T-helper 1 cell treated with Interleukin-12 subunit alpha and Interleukin-12 subunit beta and Interleukin-4 antibody, amounts not matched to agents 30 μg/mL and 1 μg/mL, for 36 hours (primary cell): ENCODE measurements around the gene RIMS3.
A peak's percentile ranks its signal among the peaks of the same experiment; 100 is the strongest.

ENCODE experiments used
- H3K27ac Mint-ChIP-seq: one replicate; pipeline ENCODE4 v1.8.0; 2021; ENCODE audit warnings: mild to moderate bottlenecking, mixed read lengths
- H3K27me3 Mint-ChIP-seq: one replicate; pipeline ENCODE4 v1.8.0; 2021; ENCODE audit warnings: low read depth, mixed read lengths
- H3K36me3 Mint-ChIP-seq: one replicate; pipeline ENCODE4 v1.8.0; 2021; ENCODE audit warnings: low read depth, mixed read lengths
- H3K4me1 Mint-ChIP-seq: one replicate; pipeline ENCODE4 v1.8.0; 2021; ENCODE audit warnings: low read depth, mixed read lengths
- H3K4me3 Mint-ChIP-seq: one replicate; pipeline ENCODE4 v1.8.0; 2021; ENCODE audit warnings: mild to moderate bottlenecking, moderate library complexity, mixed read lengths
- H3K9me3 Mint-ChIP-seq: one replicate; pipeline ENCODE4 v1.8.0; 2021; ENCODE audit warnings: mixed read lengths

Gene RIMS3

GRCh38 chr1:40701684-40702083 is 36.2 kb upstream of the RIMS3 start:
- Mint-ChIP-seq H3K36me3 (peaks cover 12% of the 10 kb centered on the region), H3K27ac (no peak overlapping the region), H3K9me3 (no peaks in the 10 kb centered on the region), H3K4me1 (peaks cover 49% of the 10 kb centered on the region), H3K4me3 (no peak overlapping the region), H3K27me3 (no peaks in the 10 kb centered on the region)

GRCh38 chr1:40699787-40700186 is 34.3 kb upstream of the RIMS3 start:
- Mint-ChIP-seq H3K4me1 (peaks cover 53% of the 10 kb centered on the region), H3K9me3 (no peaks in the 10 kb centered on the region), H3K36me3 (peaks cover 16% of the 10 kb centered on the region), H3K27me3 (no peaks in the 10 kb centered on the region), H3K4me3 (no peak overlapping the region), H3K27ac (no peak overlapping the region)

GRCh38 chr1:40697436-40697835 is 32.0 kb upstream of the RIMS3 start:
- H3K36me3 Mint-ChIP-seq = peaks cover 17% of the 10 kb centered on the region
- no peak overlapping the region for H3K4me3 Mint-ChIP-seq
- H3K27ac Mint-ChIP-seq = no peak overlapping the region
- no peaks in the 10 kb centered on the region for H3K9me3 Mint-ChIP-seq
- no peaks in the 10 kb centered on the region for H3K27me3 Mint-ChIP-seq
- H3K4me1 Mint-ChIP-seq = peaks cover 63% of the 10 kb centered on the region

- Mint-ChIP-seq H3K4me1 (peaks cover 63% of the 10 kb centered on the region), H3K4me3 (no peak overlapping the region), H3K27me3 (no peaks in the 10 kb centered on the region), H3K9me3 (no peaks in the 10 kb centered on the region), H3K36me3 (peaks cover 19% of the 10 kb centered on the region), H3K27ac (no peak overlapping the region)
Measured at GRCh38 chr1:40696294-40696693, 30.8 kb upstream of the RIMS3 start.

- Mint-ChIP-seq H3K4me1 (peaks cover 67% of the 10 kb centered on the region), H3K27ac (peak overlapping the region; percentile 46), H3K4me3 (peak overlapping the region; percentile 98), H3K36me3 (peaks cover 19% of the 10 kb centered on the region), H3K27me3 (no peaks in the 10 kb centered on the region), H3K9me3 (no peaks in the 10 kb centered on the region)
Measured at GRCh38 chr1:40694353-40694874, 28.9 kb upstream of the RIMS3 start.

GRCh38 chr1:40693425-40693824 is 27.9 kb upstream of the RIMS3 start:
- no peak overlapping the region for H3K27ac Mint-ChIP-seq
- no peaks in the 10 kb centered on the region for H3K9me3 Mint-ChIP-seq
- peaks cover 15% of the 10 kb centered on the region for H3K36me3 Mint-ChIP-seq
- H3K4me3 Mint-ChIP-seq = peak overlapping the region; percentile 98
- peaks cover 61% of the 10 kb centered on the region for H3K4me1 Mint-ChIP-seq
- no peaks in the 10 kb centered on the region for H3K27me3 Mint-ChIP-seq

GRCh38 chr1:40692429-40692895 is 27.0 kb upstream of the RIMS3 start:
- Mint-ChIP-seq H3K36me3 (peaks cover 17% of the 10 kb centered on the region), H3K27ac (peak overlapping the region; percentile 97), H3K4me3 (peak overlapping the region; percentile 98), H3K4me1 (peaks cover 57% of the 10 kb centered on the region), H3K27me3 (no peaks in the 10 kb centered on the region), H3K9me3 (no peaks in the 10 kb centered on the region)

- peaks cover 15% of the 10 kb centered on the region for H3K36me3 Mint-ChIP-seq
- peaks cover 51% of the 10 kb centered on the region for H3K4me1 Mint-ChIP-seq
- peak within 1 kb of the TSS; percentile 98 for H3K4me3 Mint-ChIP-seq
- no peaks in the 10 kb centered on the region for H3K27me3 Mint-ChIP-seq
- peak within 1 kb of the TSS; percentile 97 for H3K27ac Mint-ChIP-seq
- H3K9me3 Mint-ChIP-seq = no peaks in the 10 kb centered on the region
Measured at GRCh38 chr1:40691538-40692428, 26.3 kb upstream of the RIMS3 start, which contains the start of gene NFYC. TSS of gene NFYC (plus strand) at chr1:40691704. CDS start at chr1:40738844, 47,140 bp downstream.

- H3K4me3 Mint-ChIP-seq = peak overlapping the region; percentile 98
- peaks cover 46% of the 10 kb centered on the region for H3K4me1 Mint-ChIP-seq
- peaks cover 13% of the 10 kb centered on the region for H3K36me3 Mint-ChIP-seq
- H3K27me3 Mint-ChIP-seq = no peaks in the 10 kb centered on the region
- peak overlapping the region; percentile 97 for H3K27ac Mint-ChIP-seq
- no peaks in the 10 kb centered on the region for H3K9me3 Mint-ChIP-seq
Measured at GRCh38 chr1:40690771-40691537, 25.5 kb upstream of the RIMS3 start.

- Mint-ChIP-seq H3K27ac (no peak overlapping the region), H3K27me3 (no peaks in the 10 kb centered on the region), H3K4me1 (peaks cover 43% of the 10 kb centered on the region), H3K4me3 (no peak overlapping the region), H3K9me3 (no peaks in the 10 kb centered on the region), H3K36me3 (peaks cover 17% of the 10 kb centered on the region)
Measured at GRCh38 chr1:40689737-40690136, 24.3 kb upstream of the RIMS3 start.

GRCh38 chr1:40687661-40688060 is 22.2 kb upstream of the RIMS3 start:
- H3K9me3 Mint-ChIP-seq = no peaks in the 10 kb centered on the region
- peaks cover 22% of the 10 kb centered on the region for H3K4me1 Mint-ChIP-seq
- H3K4me3 Mint-ChIP-seq = no peak overlapping the region
- peaks cover 17% of the 10 kb centered on the region for H3K36me3 Mint-ChIP-seq
- H3K27me3 Mint-ChIP-seq = no peaks in the 10 kb centered on the region
- no peak overlapping the region for H3K27ac Mint-ChIP-seq

GRCh38 chr1:40687059-40687458 is 21.6 kb upstream of the RIMS3 start:
- Mint-ChIP-seq H3K4me1 (peaks cover 16% of the 10 kb centered on the region), H3K9me3 (no peaks in the 10 kb centered on the region), H3K36me3 (peaks cover 14% of the 10 kb centered on the region), H3K27ac (no peak overlapping the region), H3K27me3 (no peaks in the 10 kb centered on the region), H3K4me3 (no peak overlapping the region)

GRCh38 chr1:40684669-40685068 is 19.2 kb upstream of the RIMS3 start:
- no peak overlapping the region for H3K4me3 Mint-ChIP-seq
- H3K27me3 Mint-ChIP-seq = no peaks in the 10 kb centered on the region
- no peak overlapping the region for H3K27ac Mint-ChIP-seq
- peaks cover 7% of the 10 kb centered on the region for H3K4me1 Mint-ChIP-seq
- no peaks in the 10 kb centered on the region for H3K9me3 Mint-ChIP-seq
- peaks cover 14% of the 10 kb centered on the region for H3K36me3 Mint-ChIP-seq

GRCh38 chr1:40679165-40679953 is 13.9 kb upstream of the RIMS3 start:
- peaks cover 7% of the 10 kb centered on the region for H3K27me3 Mint-ChIP-seq
- no peak overlapping the region for H3K27ac Mint-ChIP-seq
- H3K4me1 Mint-ChIP-seq = peaks cover 4% of the 10 kb centered on the region
- H3K36me3 Mint-ChIP-seq = no peaks in the 10 kb centered on the region
- no peaks in the 10 kb centered on the region for H3K9me3 Mint-ChIP-seq
- H3K4me3 Mint-ChIP-seq = no peak overlapping the region
